ENCODE data around the gene RAB34.

GRCh38 chr17:28702026-28702751, 15.5 kb downstream of the RAB34 start:
- TF ChIP-seq CTCF (IDR thresholded peaks at IDR 0.05; ENCODE audit: low read depth, low read length, poor library complexity, severe bottlenecking): no peak
- TF ChIP-seq EZH2phosphoT487 (IDR thresholded peaks at IDR 0.05; ENCODE audit: borderline replicate concordance, low read length): no peak
